Right lobe of liver (tissue), 4 donors: ENCODE results near the gene SNRNP200.

Experiments used
- CTCF ChIP-seq, 4 donors: fragments of 200-600 bp in 3 of 4; fragments of 450-650 bp in 1 of 4; IDR thresholded peaks; one replicate each; pipeline versions ENCODE4 v1.5.1 to v1.8.0; 2016 to 2022; ENCODE audit warnings: antibody characterized with exemption in 4 of 4, mild to moderate bottlenecking in 2 of 4
- POLR2A ChIP-seq: fragments of 450-650 bp; IDR thresholded peaks from one replicate; pipeline ENCODE4 v1.6.1; 2017; ENCODE audit warnings: antibody characterized with exemption, mild to moderate bottlenecking
- donor health status: DM: no; HTN: no; CAD: no.
- donor health status: DM: no; HTN: no; CAD: no.
- donor health status: DM: no; HTN: yes; CAD: no.

DNA sequence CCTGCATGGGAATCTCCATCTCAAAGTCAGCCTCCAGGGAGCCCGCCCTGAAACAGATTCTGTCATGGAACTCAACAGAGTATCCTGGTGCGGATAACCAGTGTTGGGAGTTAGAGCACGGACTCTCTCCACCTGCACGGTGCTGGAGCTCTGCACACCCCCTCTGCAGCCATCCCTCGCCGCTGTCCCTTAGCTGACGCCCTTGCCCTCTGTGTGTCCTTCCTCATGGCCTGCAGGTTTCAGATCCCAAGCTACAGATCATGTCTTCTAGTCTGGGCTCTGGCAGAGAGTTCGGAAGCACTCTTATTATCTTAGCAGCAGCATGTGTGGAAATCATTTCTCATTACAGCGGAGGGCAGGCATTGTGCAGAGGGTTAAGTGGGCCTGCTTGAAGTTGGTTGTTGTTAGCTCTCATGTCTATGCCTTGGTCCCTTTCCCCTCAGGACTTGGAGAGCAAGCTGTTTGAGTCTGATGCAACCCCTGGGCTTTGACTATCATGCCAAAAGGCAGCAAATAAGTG lies 65.5 kb downstream of the SNRNP200 start:
- TF ChIP-seq CTCF (IDR thresholded peaks at IDR 0.05) (no peak), POLR2A (no peak)
